OCI-LY7 (cell line): Measurements from ENCODE around the gene VPS8. TPM values are rescaled to one million over a fixed set of nuclear protein-coding genes. Genes with fewer than 3 reads are reported as not detected.

ENCODE experiments used
- BruUV-seq: library from RNA; stranded (reverse); fragments of 400-500 nt; replicated peaks from 2 replicates; lab custom pipeline; 2021; lab: Mats Ljungman, UMichigan
- CTCF ChIA-PET: fragments of 300-600 bp; sonication (Branson Sonifier 250); formaldehyde crosslinking; loops from one replicate; lab custom pipeline; 2022; ENCODE audit warnings: antibody characterized with exemption; ENCODE audit not compliant: unreplicated experiment; lab: Charles Lee
- POLR2A ChIA-PET: fragments of 300-600 bp; sonication (Branson Sonifier 250); formaldehyde crosslinking; loops from one replicate; lab custom pipeline; 2022; ENCODE audit warnings: antibody characterized with exemption; lab: Charles Lee
- DNase-seq: peaks from one replicate; pipeline ENCODE4 v3.0.0-alpha.2; 2015; ENCODE audit warnings: low spot score
- H2AFZ ChIP-seq: fragments of 200-600 bp; sonication (generic), shearing (Covaris generic); 2 replicates; pipeline ENCODE4 v1.6.1; 2014; ENCODE audit warnings: mild to moderate bottlenecking, antibody characterized with exemption, low read length, moderate library complexity
- H3K27ac ChIP-seq: fragments of 200-600 bp; sonication (generic); 2 replicates; pipeline ENCODE4 v1.5.1; 2014; ENCODE audit warnings: mixed run types, low read depth, mild to moderate bottlenecking, moderate library complexity, low read length, inconsistent platforms; ENCODE audit not compliant: poor library complexity, severe bottlenecking
- H3K36me3 ChIP-seq: fragments of 200-600 bp; sonication (generic); 2 replicates; pipeline ENCODE4 v1.6.1; 2014; ENCODE audit warnings: mild to moderate bottlenecking, antibody characterized with exemption, low read length, moderate library complexity, mixed read lengths; ENCODE audit not compliant: insufficient read depth
- H3K4me1 ChIP-seq: fragments of 200-600 bp; sonication (generic); 2 replicates; pipeline ENCODE4 v1.5.1; 2014; ENCODE audit warnings: mild to moderate bottlenecking, low read length; ENCODE audit not compliant: insufficient read depth, poor library complexity, severe bottlenecking
- H3K4me2 ChIP-seq: fragments of 200-600 bp; sonication (generic); 2 replicates; pipeline ENCODE4 v1.6.1; 2014; ENCODE audit warnings: mild to moderate bottlenecking, low read length
- H3K4me3 ChIP-seq: fragments of 200-600 bp; sonication (generic); 2 replicates; pipeline ENCODE4 v1.5.1; 2014; ENCODE audit warnings: mild to moderate bottlenecking, low read depth, low read length; ENCODE audit not compliant: poor library complexity, severe bottlenecking
- H3K79me2 ChIP-seq: fragments of 200-600 bp; sonication (generic); 2 replicates; pipeline ENCODE4 v1.6.1; 2016; ENCODE audit warnings: low read depth, mild to moderate bottlenecking, low read length, moderate library complexity, mixed read lengths; ENCODE audit not compliant: insufficient read depth
- H3K9me2 ChIP-seq: fragments of 200-600 bp; sonication (generic); 2 replicates; pipeline ENCODE4 v1.6.1; 2016; ENCODE audit warnings: mild to moderate bottlenecking, low read length, mixed read lengths; ENCODE audit not compliant: insufficient read depth
- H3K9me3 ChIP-seq: fragments of 200-600 bp; sonication (generic); 2 replicates; pipeline ENCODE4 v1.6.1; 2014; ENCODE audit warnings: mild to moderate bottlenecking, mixed run types, low read length, mixed read lengths
- H4K20me1 ChIP-seq: fragments of 200-600 bp; sonication (generic); 2 replicates; pipeline ENCODE4 v1.6.1; 2014; ENCODE audit warnings: mild to moderate bottlenecking, antibody characterized with exemption, low read length, moderate library complexity, mixed read lengths; ENCODE audit not compliant: insufficient read depth
- CTCF ChIP-seq: fragments of 200-600 bp; sonication (generic); conservative IDR thresholded peaks from 2 replicates; pipeline ENCODE4 v1.5.1; 2014; ENCODE audit warnings: mild to moderate bottlenecking, antibody characterized with exemption, low read length, moderate library complexity, mixed read lengths
- EZH2phosphoT487 ChIP-seq: fragments of 200-600 bp; sonication (generic); IDR thresholded peaks from 2 replicates; pipeline ENCODE4 v1.6.1; 2018; ENCODE audit warnings: low read depth, borderline replicate concordance, mild to moderate bottlenecking, mixed run types, antibody characterized with exemption, low read length, moderate library complexity, mixed read lengths
- intact Hi-C: fragments of 100-400 bp; cut with micrococcal nuclease; formaldehyde crosslinking; loops from one replicate; pipeline ENCODE4 v1.10.0; 2022; ENCODE audit not compliant: unreplicated experiment
- total RNA-seq, 2 experiments: library from RNA; depleted of rRNA in 1 of 2; stranded (reverse); fragments of >200 nt in 1 of 2; shearing (Covaris generic) in 1 of 2; gene quantifications; 2 replicates each; pipeline ENCODE4 v1.2.3, GENCODE V29; 2014 to 2022

Gene VPS8
- total RNA-seq, 2 experiments from 2014 or later, result 33.5 to 44.9 TPM

- CTCF ChIA-PET, result no interaction called here
- TF ChIP-seq EZH2phosphoT487 (no peak), CTCF (no peak)
- POLR2A ChIA-PET, result no interaction called here
Measured at GRCh38 chr3:185094697-185095096, 282.7 kb downstream of the VPS8 start.

More at GRCh38 chr3:185094697-185095096, 282.7 kb downstream of the VPS8 start:
- Histone ChIP-seq H3K4me3 (no peak overlapping the region), H3K9me3 (no peaks in the 10 kb centered on the region), H3K79me2 (no peaks in the 10 kb centered on the region), H3K4me2 (no peak overlapping the region), H3K4me1 (no peaks in the 10 kb centered on the region), H3K27ac (no peak overlapping the region), H3K9me2 (no peaks in the 10 kb centered on the region), H2AFZ (no peak overlapping the region), H4K20me1 (no peaks in the 10 kb centered on the region), H3K36me3 (no peaks in the 10 kb centered on the region)
- intact Hi-C loops, result no loop called here
- DNase-seq, result no peak
- no TSS peak for BruUV-seq

Other genes with a start within 250 kb of the VPS8 start
- gene MAGEF1, start 100.1 kb upstream of the VPS8 start, total RNA-seq (2014; rRNA removed; shearing (Covaris generic)), result 29.2 and 33.2 TPM in 2 replicates
- gene MAGEF1, start 100.1 kb upstream of the VPS8 start, total RNA-seq (2022), result 45.0 and 47.8 TPM in 2 replicates